Smooth muscle cell (in vitro differentiated cells): ENCODE measurements around the gene LRRC1. TPM values are rescaled to one million over a fixed set of nuclear protein-coding genes. Genes with fewer than 3 reads are reported as not detected.

ENCODE experiments used
- DNase-seq: peaks from one replicate; lab custom pipeline; 2025; ENCODE audit not compliant: unreplicated experiment; lab: John Stamatoyannopoulos, UW
- H2AFZ ChIP-seq: fragments of 200-600 bp; sonication (generic); 2 replicates; pipeline ENCODE4 v1.6.0; 2016; ENCODE audit warnings: antibody characterized with exemption, low read depth, mild to moderate bottlenecking
- H3F3A ChIP-seq: fragments of 200-600 bp; sonication (generic); 2 replicates; pipeline ENCODE4 v1.6.0; 2017; ENCODE audit warnings: antibody characterized with exemption, low read depth
- H3K27ac ChIP-seq: fragments of 200-600 bp; sonication (generic); 2 replicates; pipeline ENCODE4 v1.5.1; 2016; ENCODE audit warnings: low read depth, mild to moderate bottlenecking
- H3K27me3 ChIP-seq: fragments of 200-600 bp; sonication (generic); 2 replicates; pipeline ENCODE4 v1.6.1; 2016; ENCODE audit warnings: low read depth, mild to moderate bottlenecking
- H3K36me3 ChIP-seq: fragments of 200-600 bp; sonication (generic); 2 replicates; pipeline ENCODE4 v1.5.1; 2016; ENCODE audit warnings: low read depth
- H3K4me1 ChIP-seq: fragments of 200-600 bp; sonication (generic); 2 replicates; pipeline ENCODE4 v1.5.1; 2016; ENCODE audit warnings: low read depth
- H3K4me2 ChIP-seq: fragments of 200-600 bp; sonication (generic); 2 replicates; pipeline ENCODE4 v1.6.0; 2016; ENCODE audit warnings: mild to moderate bottlenecking
- H3K4me3 ChIP-seq: fragments of 200-600 bp; sonication (generic); 2 replicates; pipeline ENCODE4 v1.5.1; 2016; ENCODE audit warnings: mild to moderate bottlenecking
- H3K79me2 ChIP-seq: fragments of 200-600 bp; sonication (generic); 2 replicates; pipeline ENCODE4 v1.6.0; 2016; ENCODE audit warnings: low read depth, mild to moderate bottlenecking
- H3K9ac ChIP-seq: fragments of 200-600 bp; sonication (generic); 2 replicates; pipeline ENCODE4 v1.6.0; 2016; ENCODE audit warnings: low read depth
- H3K9me3 ChIP-seq: fragments of 200-600 bp; sonication (generic); replicated peaks from 2 replicates; pipeline ENCODE4 v1.5.1; 2016; ENCODE audit warnings: low read depth
- H4K20me1 ChIP-seq: fragments of 200-600 bp; sonication (generic); 2 replicates; pipeline ENCODE4 v1.6.0; 2016; ENCODE audit warnings: low read depth
- WGBS: methylation state at CpG from one replicate; pipeline ENCODE4 v1.1.7; 2016; ENCODE audit warnings: low lambda C conversion rate; 5-methylcytosine and 5-hydroxymethylcytosine counted together
- polyA plus RNA-seq: library from polyadenylated mRNA; unstranded; fragments of >200 nt; fragmentation: Nextera tagmentation; extraction: Ambion mirVana; gene quantifications from 2 replicates; pipeline ENCODE4 v1.2.1, GENCODE V29; 2016
- total RNA-seq: library from RNA; depleted of rRNA; stranded (reverse); fragments of >200 nt; gene quantifications from 2 replicates; pipeline ENCODE4 v1.2.3, GENCODE V29; 2014
- TF ChIP-seq, protein P1 (sequence below): fragments of 200-600 bp; sonication (generic); IDR thresholded peaks from 2 replicates; pipeline ENCODE4 v1.5.1; 2017; ENCODE audit warnings: borderline replicate concordance, mild to moderate bottlenecking, antibody characterized with exemption; ENCODE audit not compliant: insufficient read depth, poor library complexity, severe bottlenecking

Gene LRRC1
- total and polyA plus RNA-seq, 2 experiments from 2014 or later, result 11.8 to 19.9 TPM

- no peak overlapping the region for H2AFZ ChIP-seq
- H3K36me3 ChIP-seq, result no peaks in the 10 kb centered on the region
- peaks cover 29% of the 10 kb centered on the region for H3K79me2 ChIP-seq
- H3K4me3 ChIP-seq, result no peak overlapping the region
- no peaks in the 10 kb centered on the region for H3K27me3 ChIP-seq
- H4K20me1 ChIP-seq, result peaks cover 12% of the 10 kb centered on the region
- TF ChIP-seq, protein P1, sequence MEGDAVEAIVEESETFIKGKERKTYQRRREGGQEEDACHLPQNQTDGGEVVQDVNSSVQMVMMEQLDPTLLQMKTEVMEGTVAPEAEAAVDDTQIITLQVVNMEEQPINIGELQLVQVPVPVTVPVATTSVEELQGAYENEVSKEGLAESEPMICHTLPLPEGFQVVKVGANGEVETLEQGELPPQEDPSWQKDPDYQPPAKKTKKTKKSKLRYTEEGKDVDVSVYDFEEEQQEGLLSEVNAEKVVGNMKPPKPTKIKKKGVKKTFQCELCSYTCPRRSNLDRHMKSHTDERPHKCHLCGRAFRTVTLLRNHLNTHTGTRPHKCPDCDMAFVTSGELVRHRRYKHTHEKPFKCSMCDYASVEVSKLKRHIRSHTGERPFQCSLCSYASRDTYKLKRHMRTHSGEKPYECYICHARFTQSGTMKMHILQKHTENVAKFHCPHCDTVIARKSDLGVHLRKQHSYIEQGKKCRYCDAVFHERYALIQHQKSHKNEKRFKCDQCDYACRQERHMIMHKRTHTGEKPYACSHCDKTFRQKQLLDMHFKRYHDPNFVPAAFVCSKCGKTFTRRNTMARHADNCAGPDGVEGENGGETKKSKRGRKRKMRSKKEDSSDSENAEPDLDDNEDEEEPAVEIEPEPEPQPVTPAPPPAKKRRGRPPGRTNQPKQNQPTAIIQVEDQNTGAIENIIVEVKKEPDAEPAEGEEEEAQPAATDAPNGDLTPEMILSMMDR, result no peak
- no peaks in the 10 kb centered on the region for H3F3A ChIP-seq
- H3K9me3 ChIP-seq, result no peaks in the 10 kb centered on the region
- H3K27ac ChIP-seq, result no peak overlapping the region
- DNase-seq, result no peak
- peaks cover under 1% of the 10 kb centered on the region for H3K4me1 ChIP-seq
- 86% methylated on average over 2 of the region's 2 CpGs for WGBS
- H3K9ac ChIP-seq, result no peak overlapping the region
- H3K4me2 ChIP-seq, result no peak overlapping the region
Observed at GRCh38 chr6:53855940-53856339, 61.1 kb downstream of the LRRC1 start.

- H3K36me3 ChIP-seq, result no peaks in the 10 kb centered on the region
- no peak overlapping the region for H3K27ac ChIP-seq
- no peak overlapping the region for H3K4me2 ChIP-seq
- TF ChIP-seq, protein P1, result no peak
- H3K4me3 ChIP-seq, result no peak overlapping the region
- DNase-seq, result no peak
- H3K4me1 ChIP-seq, result peaks cover 10% of the 10 kb centered on the region
- no peaks in the 10 kb centered on the region for H3K27me3 ChIP-seq
- no peaks in the 10 kb centered on the region for H3K9me3 ChIP-seq
- H3F3A ChIP-seq, result peaks cover 8% of the 10 kb centered on the region
- no peak overlapping the region for H2AFZ ChIP-seq
- no peak overlapping the region for H3K9ac ChIP-seq
- peaks cover 26% of the 10 kb centered on the region for H3K79me2 ChIP-seq
- WGBS, result 76% methylated on average over 8 of the region's 8 CpGs
- peaks cover 19% of the 10 kb centered on the region for H4K20me1 ChIP-seq
Observed at GRCh38 chr6:53857318-53858094, 62.7 kb downstream of the LRRC1 start.

GRCh38 chr6:53858196-53858595 is 63.4 kb downstream of the LRRC1 start:
- Histone ChIP-seq H3K4me2 (no peak overlapping the region), H3K27ac (no peak overlapping the region)

More at GRCh38 chr6:53858196-53858595, 63.4 kb downstream of the LRRC1 start:
- no peaks in the 10 kb centered on the region for H3K9me3 ChIP-seq
- H3K79me2 ChIP-seq, result peaks cover 22% of the 10 kb centered on the region
- no peak overlapping the region for H2AFZ ChIP-seq
- peaks cover 10% of the 10 kb centered on the region for H3K4me1 ChIP-seq
- peaks cover 22% of the 10 kb centered on the region for H4K20me1 ChIP-seq
- DNase-seq, result no peak
- no peak overlapping the region for H3K9ac ChIP-seq
- TF ChIP-seq, protein P1, result no peak
- H3K27me3 ChIP-seq, result no peaks in the 10 kb centered on the region
- peaks cover 9% of the 10 kb centered on the region for H3F3A ChIP-seq
- no peak overlapping the region for H3K4me3 ChIP-seq
- no peaks in the 10 kb centered on the region for H3K36me3 ChIP-seq
